CD14-positive monocyte (primary cell): Measurements from ENCODE around the gene EPHA7. TPM values are rescaled to one million over a fixed set of nuclear protein-coding genes. Genes with fewer than 3 reads are reported as not detected.

ENCODE experiments used
- DNase-seq, 3 donors: peaks; one replicate each; pipeline ENCODE4 v3.0.0-alpha.2; 2011 to 2022
- H2AFZ ChIP-seq: 2 replicates; pipeline ENCODE4 v1.6.0; 2012; ENCODE audit warnings: mild to moderate bottlenecking, low read depth, low read length, inconsistent platforms; ENCODE audit not compliant: insufficient read depth, poor library complexity, severe bottlenecking
- H3K27ac ChIP-seq, 2 donors: 1 replicate in 1 of 2; 2 replicates in 1 of 2; pipeline ENCODE4 v1.5.1; 2012 to 2013; ENCODE audit warnings: low read length in 2 of 2, control low read depth in 1 of 2, inconsistent platforms in 1 of 2, low read depth in 1 of 2, mild to moderate bottlenecking in 1 of 2
- H3K27me3 ChIP-seq, 2 donors: one replicate each; pipeline versions ENCODE4 v1.6.0 to v1.6.1; 2011 to 2013; ENCODE audit warnings: low read length in 2 of 2; ENCODE audit not compliant: control insufficient read depth in 2 of 2, insufficient read depth in 2 of 2
- H3K36me3 ChIP-seq, 2 donors: replicated peaks in 1 of 2; 1 replicate in 1 of 2; 2 replicates in 1 of 2; pipeline versions ENCODE4 v1.5.1 to v1.6.1; 2012 to 2013; ENCODE audit warnings: low read length in 2 of 2, control low read depth in 1 of 2, inconsistent platforms in 1 of 2, mild to moderate bottlenecking in 1 of 2; ENCODE audit not compliant: insufficient read depth in 2 of 2, control insufficient read depth in 1 of 2
- H3K4me1 ChIP-seq, 2 donors: 1 replicate in 1 of 2; 2 replicates in 1 of 2; pipeline versions ENCODE4 v1.5.1 to v1.6.1; 2012 to 2013; ENCODE audit warnings: low read length in 2 of 2, control low read depth in 1 of 2, inconsistent platforms in 1 of 2, mild to moderate bottlenecking in 1 of 2, moderate library complexity in 1 of 2; ENCODE audit not compliant: insufficient read depth in 2 of 2, control insufficient read depth in 1 of 2
- H3K4me2 ChIP-seq: replicated peaks from 2 replicates; pipeline ENCODE3; 2012; ENCODE audit warnings: low read length, moderate library complexity, mild to moderate bottlenecking; ENCODE audit not compliant: poor library complexity, severe bottlenecking; ENCODE audit errors: extremely low read depth
- H3K4me3 ChIP-seq, 3 experiments: fragments of 200-600 bp in 1 of 3; sonication (generic) in 1 of 3; replicated peaks in 1 of 3; 1 replicate in 2 of 3; 2 replicates in 1 of 3; pipeline ENCODE4 v1.5.1; 2011 to 2013; ENCODE audit warnings: low read length in 3 of 3, mild to moderate bottlenecking in 3 of 3, control low read depth in 2 of 3, low read depth in 2 of 3, inconsistent platforms in 1 of 3, moderate library complexity in 1 of 3
- H3K79me2 ChIP-seq: 2 replicates; pipeline ENCODE4 v1.6.0; 2012; ENCODE audit warnings: mild to moderate bottlenecking, control low read depth, inconsistent platforms, low read length, moderate library complexity; ENCODE audit not compliant: insufficient read depth
- H3K9ac ChIP-seq: 2 replicates; pipeline ENCODE4 v1.6.0; 2017; ENCODE audit warnings: low read length, mild to moderate bottlenecking; ENCODE audit not compliant: insufficient read depth, poor library complexity, severe bottlenecking
- H3K9me3 ChIP-seq, 2 donors: replicated peaks in 1 of 2; 1 replicate in 1 of 2; 2 replicates in 1 of 2; pipeline versions ENCODE4 v1.5.1 to v1.6.1; 2012 to 2013; ENCODE audit warnings: low read length in 2 of 2, control low read depth in 1 of 2; ENCODE audit not compliant: control insufficient read depth in 1 of 2, insufficient read depth in 1 of 2
- H4K20me1 ChIP-seq: 2 replicates; pipeline ENCODE4 v1.6.0; 2012; ENCODE audit warnings: mild to moderate bottlenecking, low read length, control low read depth, moderate library complexity; ENCODE audit not compliant: insufficient read depth
- H3K27ac Mint-ChIP-seq, 7 donors: one replicate each; pipeline ENCODE4 v1.8.0; 2020; ENCODE audit warnings: mild to moderate bottlenecking in 7 of 7, mixed read lengths in 7 of 7, moderate library complexity in 6 of 7, inconsistent platforms in 2 of 7
- H3K27me3 Mint-ChIP-seq, 3 donors: one replicate each; pipeline ENCODE4 v1.8.0; 2021 to 2022; ENCODE audit warnings: low read depth in 3 of 3, mild to moderate bottlenecking in 3 of 3, mixed read lengths in 3 of 3, moderate library complexity in 3 of 3, inconsistent platforms in 1 of 3
- H3K36me3 Mint-ChIP-seq, 2 donors: one replicate each; pipeline ENCODE4 v1.8.0; 2020; ENCODE audit warnings: mixed read lengths in 2 of 2, inconsistent platforms in 1 of 2, mild to moderate bottlenecking in 1 of 2
- H3K4me1 Mint-ChIP-seq: one replicate; pipeline ENCODE4 v1.8.0; 2020; ENCODE audit warnings: mild to moderate bottlenecking, mixed read lengths
- H3K4me3 Mint-ChIP-seq, 2 donors: one replicate each; pipeline ENCODE4 v1.8.0; 2020; ENCODE audit warnings: mild to moderate bottlenecking in 2 of 2, mixed read lengths in 2 of 2, moderate library complexity in 1 of 2
- H3K9me3 Mint-ChIP-seq, 7 donors: one replicate each; pipeline ENCODE4 v1.8.0; 2020 to 2022; ENCODE audit warnings: mixed read lengths in 7 of 7, mild to moderate bottlenecking in 6 of 7, moderate library complexity in 6 of 7, inconsistent platforms in 2 of 7
- CTCF ChIP-seq: fragments of 200-600 bp; IDR thresholded peaks from one replicate; pipeline ENCODE4 v1.8.0; 2022; ENCODE audit warnings: antibody characterized with exemption, mild to moderate bottlenecking
- WGBS: methylation state at CpG from one replicate; pipeline ENCODE4 v1.1.5; 2013; ENCODE audit warnings: missing lambda C conversion rate; ENCODE audit not compliant: insufficient coverage; 5-methylcytosine and 5-hydroxymethylcytosine counted together
- intact Hi-C, 2 donors: fragments of 100-400 bp; cut with micrococcal nuclease; formaldehyde crosslinking; loops; one replicate each; pipeline versions ENCODE4 v1.15.0 to v1.15.1; 2023
- polyA plus RNA-seq, 3 donors: library from polyadenylated mRNA; depleted of rRNA in 1 of 3; unstranded in 2 of 3; stranded (reverse) in 1 of 3; fragments of 300-500 nt in 2 of 3; fragments of >200 nt in 1 of 3; fragmentation: Illumina TruSeq in 2 of 3; gene quantifications; 1 replicate in 2 of 3; 2 replicates in 1 of 3; pipeline ENCODE4 v1.2.3, GENCODE V29; 2012 to 2021

The EPHA7 gene
- polyA plus RNA-seq, 3 donors: not detected

DNA sequence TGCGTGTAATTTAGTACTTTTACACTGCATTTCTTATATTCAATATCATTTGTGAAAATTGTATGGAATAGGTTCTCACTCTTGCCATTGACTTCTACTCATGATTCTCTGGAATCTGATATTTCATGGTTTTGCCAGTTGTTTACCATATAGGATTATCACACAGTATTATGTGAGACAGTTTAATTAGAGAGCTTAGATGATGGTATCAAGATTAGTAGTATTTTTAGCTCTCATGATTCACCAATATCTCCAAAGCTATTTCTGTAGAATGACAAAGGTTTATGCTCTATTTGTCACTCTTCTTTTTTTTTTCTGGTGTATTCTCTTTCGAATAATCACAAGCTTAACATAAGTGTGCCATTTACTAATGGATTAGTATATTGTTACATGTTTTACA lies 45.9 kb downstream of the EPHA7 start:
- H3K27me3 Mint-ChIP-seq: no peaks in the 10 kb centered on the region
- no peak for DNase-seq
- no peaks in the 10 kb centered on the region for H3K4me1 Mint-ChIP-seq
- no CpG with 5 or more reads among the region's 2 CpGs for WGBS
- H3K9ac ChIP-seq: no peak overlapping the region
- no peaks in the 10 kb centered on the region for H3K36me3 ChIP-seq
- no peaks in the 10 kb centered on the region for H3K27me3 ChIP-seq
- H3K4me1 ChIP-seq: no peaks in the 10 kb centered on the region
- H3K36me3 Mint-ChIP-seq: no peaks in the 10 kb centered on the region
- no peaks in the 10 kb centered on the region for H3K79me2 ChIP-seq
- H3K27ac Mint-ChIP-seq: no peak overlapping the region
- H4K20me1 ChIP-seq: no peaks in the 10 kb centered on the region
- H3K4me3 Mint-ChIP-seq: no peak overlapping the region
- TF ChIP-seq CTCF: no peak
- no peak overlapping the region for H3K27ac ChIP-seq
- no peaks in the 10 kb centered on the region for H3K9me3 Mint-ChIP-seq
- no peak overlapping the region for H2AFZ ChIP-seq
- no peak overlapping the region for H3K4me3 ChIP-seq
- intact Hi-C loops: no loop called here
- no peak overlapping the region for H3K4me2 ChIP-seq
- H3K9me3 ChIP-seq: no peaks in the 10 kb centered on the region

DNA sequence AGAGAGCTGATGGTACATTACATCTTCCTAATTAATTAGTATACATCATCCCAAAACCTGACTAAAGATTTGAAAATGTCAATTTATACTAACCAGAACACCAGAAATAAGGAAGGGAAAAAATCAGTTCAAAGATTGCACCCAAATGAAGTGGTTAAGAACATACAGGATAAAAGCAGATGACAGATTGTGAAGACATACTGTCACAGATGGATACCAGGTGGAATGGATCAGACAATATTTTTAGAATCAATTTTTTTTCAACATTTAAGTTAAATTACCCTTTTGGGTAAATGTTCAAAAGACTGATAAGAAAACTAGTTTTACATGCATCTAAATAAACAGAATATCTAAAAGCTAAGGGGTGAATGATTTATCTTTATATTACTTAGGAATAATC lies 47.6 kb downstream of the EPHA7 start:
- Histone ChIP-seq H3K79me2 (no peaks in the 10 kb centered on the region), H3K36me3 (no peaks in the 10 kb centered on the region), H3K4me1 (no peaks in the 10 kb centered on the region), H3K4me2 (no peak overlapping the region), H3K9me3 (no peaks in the 10 kb centered on the region), H3K27me3 (no peaks in the 10 kb centered on the region), H3K9ac (no peak overlapping the region), H2AFZ (no peak overlapping the region), H3K27ac (no peak overlapping the region), H3K4me3 (no peak overlapping the region), H4K20me1 (no peaks in the 10 kb centered on the region)
- Mint-ChIP-seq H3K27me3 (no peaks in the 10 kb centered on the region), H3K4me1 (no peaks in the 10 kb centered on the region), H3K4me3 (no peak overlapping the region), H3K36me3 (no peaks in the 10 kb centered on the region), H3K9me3 (no peaks in the 10 kb centered on the region), H3K27ac (no peak overlapping the region)
- TF ChIP-seq CTCF: no peak
- intact Hi-C loops: no loop called here
- DNase-seq: no peak
